ENCODE data around the gene HTRA2.

HTRA2 gene

DNA sequence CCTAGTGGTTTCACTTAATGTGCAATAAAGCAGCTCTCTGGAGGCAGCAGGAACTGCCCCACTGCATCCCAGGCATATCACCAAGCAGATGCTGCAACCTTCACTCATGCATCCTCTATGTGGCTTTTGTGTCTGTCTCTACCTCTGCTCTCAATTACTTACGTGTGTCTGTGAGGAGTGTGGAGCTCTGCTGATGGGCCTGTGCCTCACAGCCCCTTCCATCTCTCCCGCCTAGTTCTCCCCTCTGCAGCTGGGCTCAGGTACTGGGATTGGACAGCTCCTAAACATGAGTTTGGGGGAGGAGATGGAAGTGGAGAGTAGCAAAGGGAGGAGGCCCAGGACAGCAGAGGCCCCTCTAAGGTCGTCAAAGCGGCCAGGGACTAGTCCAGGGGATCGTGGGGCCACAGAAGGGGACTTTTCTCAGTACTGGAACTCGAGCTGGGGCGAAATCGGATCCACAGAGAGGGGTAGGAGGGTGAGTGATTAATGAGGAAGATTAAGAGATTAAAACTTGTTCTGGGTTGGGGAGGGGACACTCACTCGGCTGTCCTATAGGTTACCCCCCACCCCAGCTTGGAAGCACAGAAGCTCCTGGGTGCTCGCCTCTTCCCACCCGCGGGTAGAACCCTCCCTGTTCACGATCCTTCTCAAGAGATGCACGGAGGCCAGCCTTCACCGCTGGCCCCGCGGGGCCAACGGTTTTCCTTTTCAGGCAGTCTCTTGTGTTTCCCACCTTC is 28.2 kb upstream of the HTRA2 start:
- no peak for DNase-seq

GRCh38 chr2:74502147-74502719 is 27.5 kb upstream of the HTRA2 start:
- DNase-seq = no peak

DNA sequence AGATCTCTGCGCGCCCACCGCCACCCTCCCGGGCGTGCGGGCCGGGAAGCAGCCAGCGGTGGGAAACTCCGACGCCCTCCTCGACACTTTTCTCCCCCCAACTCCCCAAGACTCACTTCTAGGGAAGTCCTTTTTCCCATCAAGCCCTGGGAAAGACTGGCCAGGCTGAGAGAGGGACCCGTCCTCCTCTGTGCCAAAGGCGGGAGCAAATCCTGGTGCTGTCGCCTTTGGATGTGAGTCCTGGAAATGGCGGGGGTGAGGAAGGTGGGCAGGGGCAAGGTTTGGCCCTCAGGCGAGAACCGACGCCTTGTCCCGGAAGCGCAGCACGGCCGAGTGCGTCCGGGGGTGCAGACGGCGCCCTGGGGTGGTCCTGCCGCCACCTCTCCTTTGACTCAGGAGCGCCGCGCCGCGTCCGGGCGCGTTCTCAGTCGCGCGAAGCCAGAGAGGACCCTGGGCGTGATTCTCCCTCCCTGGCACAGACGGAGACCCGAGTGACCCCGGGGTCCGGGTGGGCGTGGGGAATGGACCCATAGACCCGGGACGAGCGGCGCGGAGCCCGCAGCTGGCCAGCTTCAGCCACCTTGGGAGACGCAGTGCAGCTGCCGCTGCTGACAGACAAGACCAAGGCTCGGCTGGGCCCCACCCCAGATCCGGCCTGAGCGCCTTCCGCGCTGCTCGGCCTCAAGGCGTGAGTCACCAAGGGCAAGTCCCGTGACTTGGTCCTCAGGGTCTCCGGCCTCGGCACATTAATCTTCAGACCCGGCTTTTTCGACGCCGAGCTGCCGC is 26.8 kb upstream of the HTRA2 start:
- peak; percentile 85 for DNase-seq

DNA sequence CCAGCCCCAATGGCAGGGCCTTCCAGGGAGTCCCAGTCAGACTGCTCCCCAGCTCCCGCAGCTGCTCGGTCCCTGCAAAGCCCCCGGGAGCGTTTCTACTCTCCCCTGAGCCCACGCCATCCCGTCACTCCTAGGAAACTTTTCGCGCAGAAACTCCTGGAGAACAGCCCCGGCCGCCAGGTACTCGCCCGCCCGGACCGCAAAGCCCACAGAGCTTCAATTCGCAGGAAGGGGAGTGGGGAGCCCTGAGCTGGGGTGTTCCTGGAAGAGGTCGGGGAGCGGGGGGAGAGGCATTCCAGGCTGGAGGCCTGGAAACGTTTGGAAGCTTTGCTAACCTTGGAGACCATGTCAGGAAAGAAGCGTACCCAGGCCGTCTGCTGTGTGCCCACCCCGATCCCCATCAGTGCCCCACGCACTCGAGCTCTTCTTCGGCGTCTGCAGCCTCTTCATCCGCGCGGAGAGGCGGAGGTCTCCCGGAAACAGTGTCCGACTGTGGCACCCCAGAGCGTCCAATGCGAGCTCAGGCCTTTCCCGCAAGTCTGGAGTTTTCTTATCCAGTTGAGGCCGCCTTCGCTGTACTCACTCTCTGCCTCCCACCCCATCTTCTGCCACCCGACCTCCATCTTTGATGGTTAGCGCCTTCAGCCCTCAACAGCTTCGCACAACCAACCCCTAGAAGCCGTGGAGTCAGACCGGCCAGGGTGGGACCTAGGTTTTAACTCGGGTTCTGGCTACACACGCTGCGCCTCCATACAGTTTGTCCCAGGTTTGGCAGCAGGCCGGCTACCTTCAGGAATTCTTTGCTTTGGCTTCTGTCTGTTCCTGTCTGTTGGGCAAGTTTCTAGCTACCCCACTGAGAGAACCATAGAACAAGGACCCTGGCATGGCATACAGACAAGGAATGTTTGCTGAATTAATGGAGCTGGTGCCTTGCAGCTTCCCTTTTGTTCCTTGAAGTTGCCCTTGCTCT is 25.9 kb upstream of the HTRA2 start:
- no peak for DNase-seq

GRCh38 chr2:74504591-74504990 is 25.1 kb upstream of the HTRA2 start:
- no peak for DNase-seq

- DNase-seq = no peak
Observed at GRCh38 chr2:74505448-74506246, 24.1 kb upstream of the HTRA2 start.

DNA sequence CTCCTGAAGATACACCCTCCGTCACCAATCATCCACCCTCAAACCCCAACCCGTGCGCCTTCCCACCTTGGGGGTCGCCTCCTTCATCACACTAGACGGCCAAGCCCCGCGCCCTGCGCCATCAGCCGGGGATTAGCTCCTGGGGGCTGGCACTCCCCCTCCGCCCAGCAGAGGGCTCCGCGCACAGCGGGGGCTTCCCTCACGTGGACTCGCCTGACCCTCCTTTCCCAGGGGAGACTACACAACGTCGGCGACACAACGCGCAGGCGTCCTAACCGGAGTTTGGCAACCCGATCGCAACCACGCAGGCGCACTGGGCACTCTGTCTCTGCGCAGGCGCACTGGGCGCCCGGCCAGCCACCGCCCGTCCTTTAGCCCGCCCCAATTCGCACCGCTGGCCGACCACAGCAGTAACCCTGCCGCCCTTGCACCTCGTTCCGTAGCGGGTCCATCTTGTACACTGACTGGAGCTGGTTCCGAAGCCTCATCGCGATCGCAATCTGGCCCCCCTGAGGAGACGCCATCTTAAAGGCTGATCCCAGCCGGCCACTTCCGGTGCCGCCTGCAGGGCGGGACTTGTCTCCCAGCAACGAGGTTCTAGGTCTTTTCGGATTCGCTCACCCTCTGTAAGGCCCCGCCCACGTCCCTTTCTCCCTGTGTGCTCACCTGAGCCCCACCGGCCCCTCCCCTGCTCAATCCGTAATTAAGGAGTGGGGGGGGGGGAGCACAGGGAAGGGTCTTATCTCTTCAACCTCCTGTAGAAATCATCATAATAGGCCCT is 22.4 kb upstream of the HTRA2 start, which contains the start of gene PCGF1:
PCGF1 (minus strand) TSS at position 551 of the 781 bp plus-strand sequence; CDS start at position 524, 27 bp downstream.
- DNase-seq = peak; percentile 97

GRCh38 chr2:74507926-74508520 is 21.7 kb upstream of the HTRA2 start:
- DNase-seq = peak; percentile 68

- no peak for DNase-seq
Observed at GRCh38 chr2:74510272-74510671, 19.5 kb upstream of the HTRA2 start.

DNA sequence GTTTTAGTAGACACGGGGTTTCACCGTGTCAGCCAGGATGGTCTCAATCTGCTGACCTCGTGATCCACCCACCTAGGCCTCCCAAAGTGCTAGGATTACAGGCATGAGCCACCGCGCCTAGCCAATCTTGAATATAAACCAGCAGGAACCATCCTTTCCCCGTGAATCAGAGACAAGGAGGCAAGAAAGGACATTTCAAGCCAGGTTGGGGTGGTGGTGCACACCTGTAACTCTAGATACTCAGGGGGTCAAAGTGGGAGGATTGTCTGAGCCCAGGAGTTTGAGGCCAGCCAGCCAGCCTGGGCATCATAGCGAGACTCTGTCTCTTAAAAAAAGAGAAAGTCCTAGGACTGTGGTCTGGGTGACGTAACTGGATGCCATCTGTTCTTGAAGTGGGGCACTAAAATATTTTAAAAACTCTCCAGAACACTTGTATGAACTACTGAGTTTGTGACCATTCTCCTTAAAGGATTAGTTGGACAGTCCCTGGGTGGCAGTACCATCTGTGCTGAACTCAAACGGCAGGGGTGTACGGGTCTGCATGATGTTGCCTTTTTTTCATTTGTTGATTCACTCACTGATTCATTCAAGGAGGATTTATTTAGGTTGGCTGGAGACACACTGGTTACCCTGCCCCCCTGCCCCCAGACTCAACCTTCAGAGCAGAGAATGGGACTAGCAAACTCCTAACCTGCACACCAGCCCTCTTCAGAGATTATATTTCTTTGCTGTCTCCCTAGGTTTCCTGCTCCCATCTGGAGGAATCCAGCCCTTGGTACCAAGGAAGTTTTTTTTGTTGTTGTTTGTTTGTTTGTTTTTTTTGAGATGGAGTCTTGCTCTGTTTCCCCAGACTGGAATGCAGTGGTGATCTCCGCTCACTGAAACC is 18.4 kb upstream of the HTRA2 start:
- DNase-seq = peak; percentile 24

DNA sequence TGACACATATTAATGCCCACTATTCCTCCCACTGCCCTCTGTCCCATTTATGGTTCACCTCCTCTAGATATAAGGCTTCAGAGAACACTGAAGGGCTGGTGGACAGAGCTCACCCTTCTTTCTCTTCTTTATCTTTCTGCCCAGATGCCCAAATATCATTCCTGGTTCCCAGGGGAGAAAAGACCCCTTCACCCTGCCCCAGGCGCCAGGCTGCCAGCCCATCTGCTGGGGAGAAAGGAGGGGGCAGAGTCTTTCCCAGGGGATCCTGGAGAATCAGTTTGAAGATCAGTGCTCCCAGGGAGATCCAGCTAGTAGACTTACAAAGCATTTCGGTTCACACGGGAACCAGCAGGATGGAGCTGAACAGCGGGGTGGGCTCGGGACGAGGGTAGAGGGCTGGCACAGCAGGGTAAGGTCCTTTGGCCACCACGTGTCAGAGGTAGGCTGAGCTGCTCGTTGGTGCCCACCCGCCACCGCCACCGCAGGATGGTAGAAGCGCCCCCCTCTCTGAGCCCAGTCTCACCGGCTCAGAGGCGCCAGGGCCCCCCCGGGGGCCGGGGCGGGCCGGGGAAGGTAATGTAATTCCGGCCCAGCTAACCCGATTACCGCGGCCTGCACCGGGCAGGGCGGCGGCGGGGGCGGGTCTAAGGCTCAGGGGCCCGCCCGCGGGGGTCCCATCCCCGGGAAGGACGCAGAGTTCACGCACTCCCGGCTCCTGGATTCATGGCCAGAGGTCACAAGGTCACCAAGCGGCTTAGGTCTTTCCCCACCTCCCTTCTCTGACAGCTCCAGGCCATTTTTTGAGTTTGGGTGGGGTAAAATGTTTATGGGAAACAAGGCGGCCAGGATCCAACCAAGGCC is 16.8 kb upstream of the HTRA2 start:
- DNase-seq = no peak

- no peak for DNase-seq
Observed at GRCh38 chr2:74513605-74514367, 15.9 kb upstream of the HTRA2 start.

DNA sequence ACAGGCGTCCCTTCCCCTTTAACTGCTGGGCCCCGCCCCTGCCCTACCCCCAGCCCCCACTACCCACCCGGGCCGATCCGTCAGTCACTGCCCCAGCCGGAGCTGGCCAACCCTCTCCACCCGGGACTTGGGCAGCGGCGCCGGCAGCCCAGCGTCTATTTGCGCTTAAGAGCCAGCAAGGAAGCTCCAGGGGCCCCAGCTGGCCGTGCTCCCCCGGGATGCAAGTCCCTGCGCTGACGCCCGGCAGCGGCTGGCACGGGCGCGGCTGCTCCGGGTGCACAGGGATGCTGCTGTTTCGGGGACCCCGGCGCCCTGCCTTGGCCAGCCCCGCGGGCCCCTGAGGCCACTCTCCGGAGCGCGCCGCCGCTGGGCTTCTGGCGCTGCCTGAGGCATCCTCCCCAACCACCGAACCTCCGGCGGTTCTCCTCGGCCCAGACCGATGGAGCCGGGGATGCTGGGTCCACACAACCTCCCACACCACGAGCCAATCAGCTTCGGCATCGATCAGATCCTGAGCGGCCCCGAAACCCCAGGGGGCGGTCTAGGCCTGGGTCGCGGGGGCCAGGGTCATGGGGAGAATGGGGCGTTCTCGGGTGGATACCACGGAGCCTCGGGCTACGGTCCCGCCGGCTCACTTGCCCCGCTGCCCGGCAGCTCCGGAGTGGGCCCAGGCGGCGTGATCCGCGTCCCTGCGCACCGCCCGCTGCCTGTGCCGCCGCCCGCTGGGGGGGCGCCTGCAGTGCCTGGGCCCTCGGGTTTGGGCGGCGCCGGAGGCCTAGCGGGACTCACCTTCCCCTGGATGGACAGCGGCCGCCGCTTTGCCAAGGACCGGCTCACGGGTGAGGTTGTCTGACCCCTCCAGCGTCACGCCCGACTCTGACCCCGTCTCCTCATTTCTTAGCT is 15.1 kb upstream of the HTRA2 start, which contains the start of gene TLX2:
TLX2 (plus strand) TSS at position 83 of the 903 bp plus-strand sequence; CDS start at position 440, 357 bp downstream.
- DNase-seq = peak; percentile 38

GRCh38 chr2:74515271-74515980 is 14.3 kb upstream of the HTRA2 start:
- DNase-seq = no peak

GRCh38 chr2:74515981-74516633 is 13.6 kb upstream of the HTRA2 start:
- DNase-seq = no peak

All from EL (cell line).